HUES48 (cell line): ENCODE measurements around the gene SLC39A1.

Experiments
- H3K27ac ChIP-seq: one replicate; pipeline ENCODE4 v1.7.0; 2013; ENCODE audit warnings: low read depth, low read length, inconsistent platforms
- H3K27me3 ChIP-seq: 2 replicates; pipeline ENCODE4 v1.6.1; 2013; ENCODE audit warnings: mild to moderate bottlenecking, low read length; ENCODE audit not compliant: control insufficient read depth, insufficient read depth
- H3K36me3 ChIP-seq: 2 replicates; pipeline ENCODE4 v1.6.1; 2013; ENCODE audit warnings: low read length; ENCODE audit not compliant: control insufficient read depth, insufficient read depth
- H3K4me1 ChIP-seq: 2 replicates; pipeline ENCODE4 v1.6.1; 2013; ENCODE audit warnings: mild to moderate bottlenecking, low read length; ENCODE audit not compliant: control insufficient read depth, insufficient read depth
- H3K4me3 ChIP-seq: 2 replicates; pipeline ENCODE4 v1.5.1; 2013; ENCODE audit warnings: mild to moderate bottlenecking, low read depth, low read length
- H3K9ac ChIP-seq: 2 replicates; pipeline ENCODE4 v1.6.1; 2013; ENCODE audit warnings: mild to moderate bottlenecking, low read depth, low read length, moderate library complexity
- H3K9me3 ChIP-seq: 2 replicates; pipeline ENCODE4 v1.6.1; 2013; ENCODE audit warnings: low read length; ENCODE audit not compliant: control insufficient read depth, insufficient read depth

SLC39A1 gene

DNA sequence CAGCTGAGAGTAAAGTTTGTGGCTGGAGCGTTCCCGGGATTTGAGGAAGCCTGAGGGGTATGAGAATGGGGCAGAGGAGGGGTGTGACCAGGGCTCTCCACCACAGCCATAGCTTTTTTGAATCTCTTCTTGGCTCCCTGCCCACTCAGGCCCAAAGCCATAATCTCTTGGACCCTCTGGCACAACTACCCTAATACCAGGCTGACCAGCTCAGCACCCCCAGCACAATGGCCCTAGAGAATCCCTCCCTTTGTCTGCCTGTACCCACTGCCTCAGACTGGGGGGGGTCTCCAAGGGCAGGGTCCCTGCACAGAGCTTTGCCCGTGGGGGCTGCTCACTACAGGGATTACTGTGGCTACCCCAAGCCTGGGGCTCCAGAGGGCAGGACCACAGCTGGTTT is 24.3 kb downstream of the SLC39A1 start:
- Histone ChIP-seq H3K4me3 (no peak overlapping the region), H3K9me3 (no peaks in the 10 kb centered on the region), H3K9ac (no peak overlapping the region), H3K27me3 (no peaks in the 10 kb centered on the region), H3K4me1 (no peaks in the 10 kb centered on the region), H3K27ac (no peak overlapping the region), H3K36me3 (peaks cover 84% of the 10 kb centered on the region)

DNA sequence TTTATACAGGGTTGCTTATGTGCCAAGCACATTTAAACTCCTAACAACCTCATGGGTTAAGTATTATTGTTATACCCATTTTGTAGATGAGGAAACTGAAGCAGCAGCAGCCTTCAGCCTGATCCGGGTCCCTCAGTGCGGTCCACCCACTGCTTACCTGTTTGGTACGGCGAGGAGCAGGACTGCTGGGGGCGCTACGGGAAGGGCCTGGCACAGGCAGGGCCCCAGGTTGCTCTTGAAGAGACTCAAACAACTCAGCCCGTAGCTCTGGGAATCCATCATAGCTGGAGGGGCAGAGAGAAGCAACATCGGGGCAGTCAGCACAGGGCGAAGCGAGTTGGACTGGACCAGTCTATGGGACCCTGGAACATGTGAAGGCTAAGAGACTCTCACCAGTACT is 26.0 kb downstream of the SLC39A1 start:
- no peak overlapping the region for H3K27ac ChIP-seq
- H3K27me3 ChIP-seq = no peaks in the 10 kb centered on the region
- no peaks in the 10 kb centered on the region for H3K9me3 ChIP-seq
- H3K36me3 ChIP-seq = peaks cover 88% of the 10 kb centered on the region
- H3K4me1 ChIP-seq = no peaks in the 10 kb centered on the region
- H3K9ac ChIP-seq = no peak overlapping the region
- H3K4me3 ChIP-seq = no peak overlapping the region

DNA sequence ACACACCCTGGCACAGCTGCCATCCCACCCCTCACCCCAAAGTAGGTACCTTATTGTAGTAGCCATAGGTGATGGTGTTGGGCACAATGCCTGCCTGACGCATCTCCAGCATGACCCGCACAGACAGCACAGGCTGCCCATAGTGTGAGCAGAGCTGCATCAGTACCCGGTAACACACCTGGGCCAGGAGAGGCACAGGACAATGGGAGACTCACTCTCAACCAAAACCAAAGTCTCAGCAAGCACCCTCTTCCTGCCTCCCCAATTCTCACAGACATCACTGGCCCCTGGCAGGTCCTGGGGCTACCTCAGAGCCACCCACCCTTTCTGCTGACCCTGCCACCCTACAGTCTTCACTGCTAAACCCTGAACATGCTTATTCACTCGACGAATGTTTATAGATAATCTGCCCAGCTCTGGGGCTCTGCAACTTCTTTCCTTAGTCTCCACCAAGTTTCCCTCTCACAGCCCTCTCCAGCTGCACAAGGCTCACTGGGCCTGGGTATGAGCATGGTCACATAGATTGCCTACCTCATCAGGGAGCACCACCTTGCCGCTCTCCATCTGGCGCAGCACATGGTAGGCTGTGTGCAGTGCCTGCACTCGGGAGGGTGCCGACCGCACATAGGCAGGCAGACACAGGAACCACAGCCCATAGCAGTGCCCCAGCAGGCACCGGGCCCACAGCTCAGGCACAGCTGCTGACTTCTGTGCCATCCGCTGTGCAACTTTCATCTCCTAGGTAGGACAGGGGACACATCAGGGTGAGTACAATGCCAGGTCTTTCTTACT is 27.1 kb downstream of the SLC39A1 start:
- Histone ChIP-seq H3K27me3 (no peaks in the 10 kb centered on the region), H3K4me3 (no peak overlapping the region), H3K9ac (no peak overlapping the region), H3K27ac (no peak overlapping the region), H3K4me1 (no peaks in the 10 kb centered on the region), H3K9me3 (no peaks in the 10 kb centered on the region), H3K36me3 (peaks cover 86% of the 10 kb centered on the region)

DNA sequence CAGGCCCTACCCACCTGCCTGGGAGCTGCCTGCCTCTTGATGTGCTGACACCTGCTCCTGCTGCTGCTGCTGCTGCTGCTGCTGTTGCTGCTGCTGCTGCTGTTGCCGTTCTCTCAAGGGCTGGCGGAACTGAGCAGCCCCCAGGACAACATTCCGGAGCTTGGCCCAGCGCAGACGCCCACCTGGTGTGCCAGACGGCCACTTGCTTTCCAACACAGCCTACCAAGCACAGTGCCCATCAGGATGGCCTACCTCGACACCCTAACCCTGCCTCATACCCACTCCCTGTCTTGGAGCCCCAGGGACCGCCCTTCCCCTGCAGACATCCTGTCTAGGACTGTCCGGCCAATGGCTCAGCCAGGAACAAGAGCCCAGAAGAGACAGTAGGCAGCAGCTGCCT is 28.6 kb downstream of the SLC39A1 start:
- no peak overlapping the region for H3K27ac ChIP-seq
- peaks cover 86% of the 10 kb centered on the region for H3K36me3 ChIP-seq
- no peaks in the 10 kb centered on the region for H3K4me1 ChIP-seq
- no peaks in the 10 kb centered on the region for H3K27me3 ChIP-seq
- no peak overlapping the region for H3K9ac ChIP-seq
- H3K9me3 ChIP-seq = no peaks in the 10 kb centered on the region
- H3K4me3 ChIP-seq = no peak overlapping the region

DNA sequence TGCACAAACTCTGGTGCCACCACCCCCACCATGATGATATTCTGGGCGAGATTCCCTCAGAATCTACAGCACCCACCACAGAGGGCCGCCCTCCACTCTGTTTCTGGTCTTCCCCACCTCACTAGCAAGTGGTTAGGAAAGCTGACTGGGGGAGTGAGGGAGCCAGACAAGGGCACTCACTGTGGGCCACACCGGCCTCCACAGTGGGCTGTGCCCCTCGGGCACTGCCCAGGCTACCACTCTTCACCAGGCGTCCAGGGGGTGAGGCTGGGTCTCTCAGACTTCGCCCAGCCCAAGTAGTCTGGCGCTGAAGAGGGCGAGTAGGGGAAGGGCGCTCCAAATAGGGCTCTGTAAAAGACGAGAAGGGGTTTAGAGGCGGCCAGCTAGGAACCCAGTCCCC is 29.4 kb downstream of the SLC39A1 start:
- H3K27me3 ChIP-seq = no peaks in the 10 kb centered on the region
- peaks cover 85% of the 10 kb centered on the region for H3K36me3 ChIP-seq
- H3K4me3 ChIP-seq = no peak overlapping the region
- no peak overlapping the region for H3K27ac ChIP-seq
- H3K4me1 ChIP-seq = no peaks in the 10 kb centered on the region
- no peak overlapping the region for H3K9ac ChIP-seq
- H3K9me3 ChIP-seq = no peaks in the 10 kb centered on the region

DNA sequence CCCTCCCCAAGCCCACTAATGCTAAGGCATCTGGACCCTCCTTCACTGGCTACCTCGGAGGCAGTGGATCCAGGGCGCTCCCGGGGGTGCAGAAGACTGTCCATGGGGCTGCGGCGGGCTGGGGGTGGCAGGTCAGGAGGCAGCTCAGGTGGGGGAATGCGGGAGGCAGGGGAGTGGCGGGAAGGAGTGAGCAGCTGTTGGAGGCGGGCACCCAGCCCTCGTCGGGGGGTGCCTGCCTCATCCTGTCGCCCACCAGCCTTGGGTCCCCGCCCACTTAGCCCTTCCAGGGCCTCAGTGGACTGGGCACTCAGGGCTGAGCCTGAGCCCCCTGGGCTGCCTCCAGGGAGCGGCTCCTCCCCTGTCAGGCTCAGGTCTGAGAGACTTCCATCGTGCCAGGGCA is 29.9 kb downstream of the SLC39A1 start:
- no peaks in the 10 kb centered on the region for H3K4me1 ChIP-seq
- H3K9ac ChIP-seq = no peak overlapping the region
- no peak overlapping the region for H3K27ac ChIP-seq
- H3K4me3 ChIP-seq = no peak overlapping the region
- H3K36me3 ChIP-seq = peaks cover 81% of the 10 kb centered on the region
- no peaks in the 10 kb centered on the region for H3K9me3 ChIP-seq
- H3K27me3 ChIP-seq = no peaks in the 10 kb centered on the region

DNA sequence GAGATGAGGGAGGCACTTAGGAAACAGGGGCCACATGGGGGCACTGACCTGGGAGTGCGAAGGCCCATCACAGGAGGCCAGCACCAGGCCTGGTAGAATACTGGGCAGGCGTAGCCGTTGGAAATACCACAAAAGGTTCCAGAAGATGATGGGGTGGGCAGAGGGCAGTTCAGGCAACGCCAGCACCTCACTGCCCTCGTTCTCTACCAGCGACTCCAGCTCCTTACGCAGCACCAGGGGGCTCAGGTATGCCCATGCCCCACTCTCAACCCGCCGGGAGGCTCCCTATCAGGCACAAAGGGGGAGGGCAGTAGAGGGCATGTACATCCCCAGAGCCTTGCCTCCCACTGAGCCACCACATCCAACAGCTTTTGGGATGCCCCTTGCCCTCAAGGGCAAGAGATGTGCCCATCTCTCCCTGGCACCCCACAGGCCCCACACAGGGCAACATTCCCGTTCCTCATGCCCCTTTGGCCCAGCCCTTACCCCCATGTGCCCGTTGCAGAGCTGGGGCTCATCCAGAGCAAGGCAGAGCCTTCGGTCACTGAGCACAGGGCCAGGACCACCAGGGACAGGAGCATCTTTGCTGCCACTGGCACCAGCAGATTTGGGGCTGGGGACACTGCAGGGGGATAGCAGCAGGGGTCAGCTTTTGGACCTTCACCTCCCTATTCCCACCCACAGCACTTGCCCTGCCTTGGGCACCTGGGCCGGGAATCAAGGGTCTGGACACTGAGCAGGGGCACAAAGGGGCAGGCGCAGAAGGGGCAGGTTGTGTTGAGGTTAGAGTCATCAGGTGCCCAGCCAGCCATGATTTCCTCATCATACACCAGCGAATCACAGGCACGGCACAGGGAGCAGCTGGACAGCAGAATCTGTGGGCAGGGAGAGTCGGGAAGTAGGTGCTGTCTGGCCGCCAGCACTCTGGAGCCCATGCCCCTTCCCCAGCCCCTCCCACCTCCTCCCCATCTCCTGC is 30.9 kb downstream of the SLC39A1 start:
- Histone ChIP-seq H3K27ac (no peak overlapping the region), H3K9me3 (no peaks in the 10 kb centered on the region), H3K9ac (no peak overlapping the region), H3K4me1 (no peaks in the 10 kb centered on the region), H3K4me3 (no peak overlapping the region), H3K36me3 (peaks cover 76% of the 10 kb centered on the region), H3K27me3 (no peaks in the 10 kb centered on the region)

DNA sequence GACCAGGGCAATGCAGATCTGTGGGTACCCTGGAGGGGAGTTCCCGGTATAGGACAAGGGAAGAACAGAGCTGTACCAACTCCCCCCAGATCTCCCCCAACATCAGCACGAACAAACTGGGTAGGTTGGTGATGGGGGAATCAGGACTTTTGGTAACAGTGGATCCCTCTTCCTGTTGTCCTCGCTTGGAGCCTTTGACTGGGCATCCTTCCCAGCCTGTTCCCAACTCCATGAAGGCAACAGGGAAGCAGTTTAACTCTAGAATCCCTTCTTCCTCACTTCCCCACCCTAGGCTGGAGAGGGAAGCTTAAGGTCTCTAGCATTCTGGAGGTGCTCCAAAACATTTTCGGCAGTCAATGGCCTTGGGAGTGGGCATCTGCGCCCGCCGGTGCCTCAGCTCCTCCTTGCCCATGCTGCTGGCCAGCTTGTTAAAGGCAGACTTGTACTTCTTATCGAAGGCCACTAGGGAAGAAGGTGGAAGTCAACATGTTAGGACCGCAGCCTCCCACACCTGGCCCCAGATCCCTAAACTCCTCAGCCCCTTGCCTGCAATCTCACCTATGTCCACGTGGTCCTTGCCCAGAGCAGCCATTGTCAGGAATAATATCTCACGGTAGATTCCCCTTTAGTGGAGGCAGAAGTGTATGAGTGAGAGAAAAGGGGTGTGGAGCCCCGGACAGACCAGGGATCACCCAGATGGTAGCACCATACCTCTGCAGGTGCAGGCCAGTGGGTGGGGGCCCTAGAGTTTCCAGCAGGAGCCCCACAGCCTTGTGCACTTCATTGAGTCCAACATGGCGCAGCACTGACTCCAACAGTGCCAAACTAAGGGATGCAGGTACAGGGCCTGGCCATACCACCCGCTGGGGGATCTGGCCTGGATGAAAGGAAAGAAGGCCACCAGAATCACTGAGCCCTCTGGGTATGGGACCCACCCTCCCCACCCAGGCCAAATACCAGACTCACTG is 33.1 kb downstream of the SLC39A1 start:
- H3K4me1 ChIP-seq = no peaks in the 10 kb centered on the region
- no peak overlapping the region for H3K4me3 ChIP-seq
- no peaks in the 10 kb centered on the region for H3K27me3 ChIP-seq
- H3K36me3 ChIP-seq = peaks cover 56% of the 10 kb centered on the region
- H3K9ac ChIP-seq = no peak overlapping the region
- no peaks in the 10 kb centered on the region for H3K9me3 ChIP-seq
- no peak overlapping the region for H3K27ac ChIP-seq

DNA sequence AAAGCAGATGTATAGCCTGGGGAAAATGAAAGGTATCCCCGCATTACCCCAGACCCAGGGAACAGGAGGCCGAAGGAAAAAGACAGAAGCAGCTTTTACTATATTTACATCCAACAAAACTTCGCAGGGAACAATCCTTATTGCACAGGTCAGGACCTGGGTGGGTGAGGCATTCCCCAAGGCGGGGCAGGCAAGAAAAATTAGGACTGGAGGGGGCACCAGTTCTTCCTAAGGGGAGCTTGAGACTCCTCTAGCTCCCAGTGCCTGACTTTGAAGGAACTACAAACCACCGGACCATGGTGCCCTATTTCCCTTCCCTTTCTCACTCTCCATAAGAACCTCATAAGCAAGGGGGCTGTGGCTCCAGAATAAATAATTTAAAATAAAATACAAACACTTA is 33.9 kb downstream of the SLC39A1 start:
- no peak overlapping the region for H3K9ac ChIP-seq
- H3K4me3 ChIP-seq = no peak overlapping the region
- H3K27me3 ChIP-seq = no peaks in the 10 kb centered on the region
- no peaks in the 10 kb centered on the region for H3K9me3 ChIP-seq
- H3K27ac ChIP-seq = no peak overlapping the region
- no peaks in the 10 kb centered on the region for H3K4me1 ChIP-seq
- H3K36me3 ChIP-seq = peaks cover 48% of the 10 kb centered on the region

DNA sequence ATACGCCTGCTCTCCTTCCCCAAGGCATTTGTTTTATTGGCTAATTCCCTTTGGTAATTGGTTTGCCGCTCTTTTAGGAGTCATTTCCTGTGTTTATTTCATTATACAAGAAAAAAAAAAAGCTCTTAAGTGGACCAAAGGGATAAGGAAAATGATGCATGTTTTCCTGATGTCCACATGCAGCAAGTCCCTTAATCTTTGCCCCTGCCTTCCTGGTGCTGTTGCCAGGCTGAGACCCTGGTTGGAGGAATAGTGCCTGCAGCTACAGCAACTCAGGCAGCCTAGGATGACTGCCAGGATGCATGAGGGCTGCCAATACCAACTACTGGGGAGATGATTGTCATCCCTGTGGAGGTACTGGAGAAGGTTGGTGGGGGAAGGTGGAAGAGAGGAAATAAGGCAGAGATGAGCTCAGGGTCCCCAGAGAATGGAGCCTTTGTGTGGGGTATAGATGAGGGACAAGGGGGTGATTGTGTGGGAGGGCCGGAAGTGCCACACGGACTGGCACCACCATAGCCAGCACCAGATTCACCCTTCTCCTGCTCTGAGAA is 34.5 kb downstream of the SLC39A1 start:
- H3K27ac ChIP-seq = no peak overlapping the region
- no peak overlapping the region for H3K9ac ChIP-seq
- no peaks in the 10 kb centered on the region for H3K9me3 ChIP-seq
- H3K27me3 ChIP-seq = no peaks in the 10 kb centered on the region
- peaks cover 3% of the 10 kb centered on the region; the same call in 1 of the 2 replicates for H3K4me1 ChIP-seq
- H3K4me3 ChIP-seq = no peak overlapping the region
- peaks cover 42% of the 10 kb centered on the region for H3K36me3 ChIP-seq
